Raji (cell line): ENCODE measurements around the gene HTR4.

Experiments
- POLR2A ChIP-seq: IDR thresholded peaks from 2 replicates; pipeline ENCODE4 v1.6.1; 2011; ENCODE audit warnings: low read depth, low read length, control low read depth; ENCODE audit not compliant: insufficient read depth

HTR4 gene

GRCh38 chr5:148682058-148683026 is 28.0 kb upstream of the HTR4 start:
- TF ChIP-seq POLR2A = no peak

GRCh38 chr5:148681157-148682057 is 27.1 kb upstream of the HTR4 start:
- no peak for TF ChIP-seq POLR2A

- no peak for TF ChIP-seq POLR2A
Observed at GRCh38 chr5:148666353-148666752, 12.0 kb upstream of the HTR4 start.

- TF ChIP-seq POLR2A = no peak
Observed at GRCh38 chr5:148665431-148665830, 11.1 kb upstream of the HTR4 start.

- TF ChIP-seq POLR2A = no peak
Observed at GRCh38 chr5:148663509-148663908, 9.2 kb upstream of the HTR4 start.

- TF ChIP-seq POLR2A = no peak
Observed at GRCh38 chr5:148660346-148660660, 6.0 kb upstream of the HTR4 start.

GRCh38 chr5:148659641-148660345 is 5.5 kb upstream of the HTR4 start:
- no peak for TF ChIP-seq POLR2A

- no peak for TF ChIP-seq POLR2A
Observed at GRCh38 chr5:148653291-148653835, 964 bp downstream of the HTR4 start.

- TF ChIP-seq POLR2A = no peak
Observed at GRCh38 chr5:148651528-148651927, 2.8 kb downstream of the HTR4 start.

- no peak for TF ChIP-seq POLR2A
Observed at GRCh38 chr5:148645527-148645926, 8.8 kb downstream of the HTR4 start.

- no peak for TF ChIP-seq POLR2A
Observed at GRCh38 chr5:148641735-148642134, 12.6 kb downstream of the HTR4 start.

GRCh38 chr5:148640471-148640870 is 13.9 kb downstream of the HTR4 start:
- no peak for TF ChIP-seq POLR2A

- TF ChIP-seq POLR2A = no peak
Observed at GRCh38 chr5:148639081-148639480, 15.2 kb downstream of the HTR4 start.

- no peak for TF ChIP-seq POLR2A
Observed at GRCh38 chr5:148636353-148636752, 18.0 kb downstream of the HTR4 start.
